Thyroid gland (tissue), 4 donors: ENCODE results near the gene TMEM117. TPM values are rescaled to one million over a fixed set of nuclear protein-coding genes. Genes with fewer than 3 reads are reported as not detected.

Experiments used
- DNase-seq, 2 donors: peaks; one replicate each; pipeline ENCODE4 v3.0.0-alpha.2; 2019
- H3K27ac ChIP-seq, 3 donors: fragments of 200-600 bp; sonication (generic); 1 replicate in 2 of 3; 2 replicates in 1 of 3; pipeline ENCODE4 v1.5.1; 2016 to 2019; ENCODE audit warnings: mild to moderate bottlenecking in 1 of 3, moderate library complexity in 1 of 3
- H3K27me3 ChIP-seq: fragments of 200-600 bp; sonication (generic); one replicate; pipeline ENCODE4 v1.5.1; 2019
- H3K36me3 ChIP-seq, 2 donors: fragments of 200-600 bp; sonication (generic); one replicate each; pipeline ENCODE4 v1.5.1; 2016 to 2019
- H3K4me1 ChIP-seq, 2 donors: fragments of 200-600 bp; sonication (generic); one replicate each; pipeline ENCODE4 v1.5.1; 2017 to 2019
- H3K4me3 ChIP-seq, 3 donors: fragments of 200-600 bp; sonication (generic); replicated peaks in 1 of 3; 1 replicate in 2 of 3; 2 replicates in 1 of 3; pipeline ENCODE4 v1.5.1; 2016; ENCODE audit warnings: mild to moderate bottlenecking in 1 of 3
- H3K9me3 ChIP-seq: fragments of 200-600 bp; sonication (generic); one replicate; pipeline ENCODE4 v1.5.1; 2017
- POLR2A ChIP-seq, 2 donors: fragments of 450-650 bp; IDR thresholded peaks; one replicate each; pipeline ENCODE4 v1.6.1; 2017; ENCODE audit warnings: antibody characterized with exemption in 2 of 2, mild to moderate bottlenecking in 2 of 2, moderate library complexity in 1 of 2
- WGBS, 2 donors: methylation state at CpG; one replicate each; pipeline ENCODE4 v1.1.5; 2017; 5-methylcytosine and 5-hydroxymethylcytosine counted together
- intact Hi-C: fragments of 100-400 bp; cut with DNase I; formaldehyde crosslinking; loops from one replicate; pipeline ENCODE4 v1.15.1; 2023
- total RNA-seq, 4 donors: library from RNA; depleted of rRNA; stranded (reverse); fragments of >200 nt; gene quantifications; one replicate each; pipeline ENCODE4 v1.2.3, GENCODE V29; 2016
- TF ChIP-seq, protein P1 (sequence below), 6 experiments: fragments of 200-600 bp in 3 of 6; fragments of 450-650 bp in 3 of 6; sonication (generic) in 3 of 6; IDR thresholded peaks; one replicate each; pipeline ENCODE4 v1.5.1; 2016 to 2019; ENCODE audit warnings: antibody characterized with exemption in 6 of 6, mild to moderate bottlenecking in 2 of 6, inconsistent platforms in 1 of 6, moderate library complexity in 1 of 6

The TMEM117 gene
- total RNA-seq, 4 donors from 2014 or later, result 18.9 to 32.4 (median 24.7) TPM

DNA sequence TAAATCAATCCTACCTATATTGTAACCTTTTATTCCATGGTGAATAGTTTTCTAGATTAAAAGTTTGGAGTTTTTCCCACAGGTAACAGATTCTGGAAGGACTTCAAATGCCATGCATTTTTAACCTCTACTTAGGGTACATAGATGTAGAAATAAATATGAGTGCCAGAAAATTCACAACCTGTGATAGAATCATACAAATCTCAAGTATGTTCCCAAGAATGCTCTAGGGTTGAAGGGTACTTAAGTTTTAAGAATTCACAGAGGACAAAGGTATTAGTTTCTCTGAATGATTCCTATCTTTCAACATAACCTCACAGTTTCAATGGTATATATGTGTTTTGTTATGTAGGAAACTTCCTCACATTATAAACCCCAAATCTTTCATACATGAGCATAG is 511.3 kb downstream of the TMEM117 start:
- intact Hi-C loops, result no loop called here
- H3K36me3 ChIP-seq, result no peaks in the 10 kb centered on the region
- no peaks in the 10 kb centered on the region for H3K27me3 ChIP-seq
- H3K9me3 ChIP-seq, result no peaks in the 10 kb centered on the region
- no peak for DNase-seq
- H3K4me3 ChIP-seq, result no peak overlapping the region
- H3K27ac ChIP-seq, result peak overlapping the region in 2 of 3 donors; percentile 3 to 44
- no peak for TF ChIP-seq POLR2A (IDR thresholded peaks at IDR 0.05)
- H3K4me1 ChIP-seq, result peaks cover 19 to 31% of the 10 kb centered on the region in 2 donors

DNA sequence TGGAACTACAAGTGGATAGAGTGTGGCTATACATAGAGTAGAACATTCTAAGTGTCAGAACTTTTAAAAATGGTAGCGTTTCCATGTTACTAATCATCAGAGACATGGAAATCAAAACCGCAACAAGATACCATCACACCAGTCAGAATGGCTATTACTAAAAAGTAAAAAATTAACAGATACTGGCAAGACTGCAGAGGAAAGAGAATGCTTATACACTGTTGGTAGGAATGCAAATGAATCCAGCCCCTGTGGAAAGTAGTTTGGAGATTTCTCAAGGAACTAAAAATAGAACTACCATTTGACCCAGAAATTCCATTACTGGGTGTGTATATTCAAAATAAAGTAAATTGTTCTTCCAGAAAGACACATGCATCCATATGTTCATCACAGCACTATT is 521.6 kb downstream of the TMEM117 start:
- no peak overlapping the region for H3K4me3 ChIP-seq
- WGBS, 2 donors, result 94 to 99% methylated on average over 2 of the region's 2 CpGs
- no peak overlapping the region for H3K27ac ChIP-seq
- TF ChIP-seq, protein P1, sequence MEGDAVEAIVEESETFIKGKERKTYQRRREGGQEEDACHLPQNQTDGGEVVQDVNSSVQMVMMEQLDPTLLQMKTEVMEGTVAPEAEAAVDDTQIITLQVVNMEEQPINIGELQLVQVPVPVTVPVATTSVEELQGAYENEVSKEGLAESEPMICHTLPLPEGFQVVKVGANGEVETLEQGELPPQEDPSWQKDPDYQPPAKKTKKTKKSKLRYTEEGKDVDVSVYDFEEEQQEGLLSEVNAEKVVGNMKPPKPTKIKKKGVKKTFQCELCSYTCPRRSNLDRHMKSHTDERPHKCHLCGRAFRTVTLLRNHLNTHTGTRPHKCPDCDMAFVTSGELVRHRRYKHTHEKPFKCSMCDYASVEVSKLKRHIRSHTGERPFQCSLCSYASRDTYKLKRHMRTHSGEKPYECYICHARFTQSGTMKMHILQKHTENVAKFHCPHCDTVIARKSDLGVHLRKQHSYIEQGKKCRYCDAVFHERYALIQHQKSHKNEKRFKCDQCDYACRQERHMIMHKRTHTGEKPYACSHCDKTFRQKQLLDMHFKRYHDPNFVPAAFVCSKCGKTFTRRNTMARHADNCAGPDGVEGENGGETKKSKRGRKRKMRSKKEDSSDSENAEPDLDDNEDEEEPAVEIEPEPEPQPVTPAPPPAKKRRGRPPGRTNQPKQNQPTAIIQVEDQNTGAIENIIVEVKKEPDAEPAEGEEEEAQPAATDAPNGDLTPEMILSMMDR (IDR thresholded peaks at IDR 0.05), result no peak
- TF ChIP-seq POLR2A (IDR thresholded peaks at IDR 0.05), result no peak
- DNase-seq, result no peak
- H3K9me3 ChIP-seq, result no peaks in the 10 kb centered on the region
- no peaks in the 10 kb centered on the region for H3K4me1 ChIP-seq
- no peaks in the 10 kb centered on the region for H3K27me3 ChIP-seq
- no peaks in the 10 kb centered on the region for H3K36me3 ChIP-seq
- intact Hi-C loops, result no loop called here

DNA sequence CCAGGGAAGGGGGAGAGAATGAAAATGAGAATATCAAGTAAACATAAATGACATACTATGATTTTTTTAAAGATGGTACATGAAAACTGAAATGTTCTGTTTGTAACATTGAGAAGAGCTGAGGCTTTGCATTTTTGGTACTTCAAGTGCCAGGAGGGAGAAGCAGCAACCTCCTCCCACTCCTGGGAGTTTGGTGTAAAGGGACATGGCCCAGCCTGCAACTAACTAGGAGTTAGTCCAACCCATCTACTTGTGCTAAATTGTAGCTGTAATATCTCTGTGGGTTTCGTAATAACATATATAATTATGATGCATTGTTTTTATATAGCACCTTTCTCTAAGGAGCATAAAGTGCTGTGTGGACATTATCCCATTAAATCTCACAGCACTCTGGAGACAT is 522.8 kb downstream of the TMEM117 start:
- 92 to 100% methylated on average over 1 of the region's 1 CpG for WGBS, 2 donors
- H3K27ac ChIP-seq, result no peak overlapping the region

DNA sequence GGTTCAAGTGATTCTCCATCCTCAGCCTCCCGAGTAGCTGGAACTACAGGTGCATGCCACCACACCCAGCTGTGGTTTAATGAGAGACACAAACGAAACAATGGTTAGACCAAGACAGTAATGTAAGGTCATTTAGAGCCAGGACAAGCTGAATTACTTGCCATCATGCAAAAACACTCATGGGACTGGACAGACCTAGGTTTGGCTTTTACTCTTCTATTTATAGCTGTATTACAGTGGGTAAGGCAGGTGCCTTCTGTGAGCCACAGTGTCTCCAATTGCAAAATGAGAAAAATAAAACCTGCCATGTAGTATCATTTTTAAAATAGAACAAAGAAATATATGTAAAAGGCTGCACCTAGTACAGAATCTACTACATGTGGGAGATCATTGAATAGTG is 527.1 kb downstream of the TMEM117 start:
- no peak for TF ChIP-seq POLR2A (IDR thresholded peaks at IDR 0.05)
- TF ChIP-seq, protein P1 (IDR thresholded peaks at IDR 0.05), result no peak
- Histone ChIP-seq H3K4me3 (no peak overlapping the region), H3K27ac (no peak overlapping the region), H3K4me1 (no peaks in the 10 kb centered on the region), H3K27me3 (no peaks in the 10 kb centered on the region), H3K36me3 (no peaks in the 10 kb centered on the region), H3K9me3 (no peaks in the 10 kb centered on the region)
- WGBS, 2 donors, result 86 to 98% methylated on average over 2 of the region's 2 CpGs
- no peak for DNase-seq
- intact Hi-C loops, result no loop called here

More for the DNA sequence above, 522.8 kb downstream of the TMEM117 start:
- TF ChIP-seq, protein P1 (IDR thresholded peaks at IDR 0.05), result no peak
- TF ChIP-seq POLR2A (IDR thresholded peaks at IDR 0.05), result no peak
- Histone ChIP-seq H3K9me3 (no peaks in the 10 kb centered on the region), H3K4me3 (no peak overlapping the region), H3K4me1 (no peaks in the 10 kb centered on the region), H3K36me3 (no peaks in the 10 kb centered on the region), H3K27me3 (no peaks in the 10 kb centered on the region)
- intact Hi-C loops, result no loop called here
- no peak for DNase-seq

DNA sequence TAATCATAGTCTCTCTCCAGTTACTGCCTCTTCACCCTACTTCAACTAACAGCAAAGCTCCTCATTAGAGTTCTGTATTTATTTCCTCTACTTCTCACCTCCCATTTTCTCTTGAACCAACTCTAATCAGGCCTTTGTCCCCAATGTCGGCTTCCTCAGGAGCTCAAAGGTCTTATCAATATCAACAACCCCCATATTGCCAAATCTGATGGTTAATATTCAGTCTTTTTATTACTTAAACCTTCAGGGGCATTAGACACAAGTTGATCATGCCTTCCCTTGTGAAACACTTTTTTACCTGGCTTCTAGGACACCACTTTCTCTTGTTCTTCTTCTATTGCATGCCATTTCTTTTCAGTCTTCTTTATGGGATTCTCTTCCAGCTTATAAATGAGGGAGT is 531.3 kb downstream of the TMEM117 start:
- Histone ChIP-seq H3K4me1 (no peaks in the 10 kb centered on the region), H3K27ac (no peak overlapping the region), H3K9me3 (no peaks in the 10 kb centered on the region), H3K4me3 (no peak overlapping the region), H3K27me3 (no peaks in the 10 kb centered on the region), H3K36me3 (no peaks in the 10 kb centered on the region)
- DNase-seq, result no peak
- WGBS, 2 donors, result 87 to 95% methylated on average over 1 of the region's 1 CpG
- intact Hi-C loops, result no loop called here
- TF ChIP-seq POLR2A (IDR thresholded peaks at IDR 0.05), result no peak
- TF ChIP-seq, protein P1 (IDR thresholded peaks at IDR 0.05), result no peak

DNA sequence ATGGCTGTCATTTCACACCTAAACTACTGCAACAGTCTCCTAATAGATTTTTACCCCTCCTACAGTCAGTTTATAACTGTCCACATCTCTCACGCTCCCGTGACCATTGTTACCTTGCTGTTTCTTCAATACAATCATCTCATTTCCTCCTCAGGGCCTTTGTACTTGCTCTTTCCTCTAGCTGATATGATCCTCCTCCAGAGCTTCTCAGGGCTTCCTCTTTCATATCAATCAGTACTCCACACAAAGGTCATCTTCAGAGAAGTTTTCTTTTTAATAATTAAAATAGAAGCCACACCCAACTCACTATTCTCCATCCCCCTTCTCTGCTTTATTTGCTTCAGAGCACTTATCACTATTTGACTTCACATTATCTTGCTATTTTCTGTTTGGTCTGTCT is 532.0 kb downstream of the TMEM117 start:
- TF ChIP-seq, protein P1 (IDR thresholded peaks at IDR 0.05), result no peak
- no peak for TF ChIP-seq POLR2A (IDR thresholded peaks at IDR 0.05)
- Histone ChIP-seq H3K4me1 (no peaks in the 10 kb centered on the region), H3K36me3 (no peaks in the 10 kb centered on the region), H3K27ac (no peak overlapping the region), H3K27me3 (no peaks in the 10 kb centered on the region), H3K4me3 (no peak overlapping the region), H3K9me3 (no peaks in the 10 kb centered on the region)
- intact Hi-C loops, result no loop called here
- no peak for DNase-seq
- WGBS, 2 donors, result 87 to 88% methylated on average over 2 of the region's 2 CpGs
